Activated CD8-positive, alpha-beta T cell treated with anti-CD3 and anti-CD28 coated beads for 36 hours (primary cell): ENCODE measurements around the gene ERC2. TPM values are rescaled to one million over a fixed set of nuclear protein-coding genes. Genes with fewer than 3 reads are reported as not detected.

Experiments
- ATAC-seq: fragments of 200-7000 bp; cut with Tn5 transposase; one replicate; pipeline ENCODE4 v1.10.0; 2021; ENCODE audit warnings: mild to moderate bottlenecking, moderate library complexity
- CTCF ChIA-PET: fragments of 350-600 bp; sonication (Branson Sonifier 250); formaldehyde crosslinking; loops from one replicate; lab custom pipeline; 2021; ENCODE audit warnings: antibody characterized with exemption; lab: Charles Lee
- POLR2A ChIA-PET: fragments of 350-600 bp; sonication (Branson Sonifier 250); formaldehyde crosslinking; loops from one replicate; lab custom pipeline; 2021; ENCODE audit warnings: antibody characterized with exemption; lab: Charles Lee
- DNase-seq: peaks from one replicate; pipeline ENCODE4 v3.0.0-alpha.2; 2020
- H3K27ac Mint-ChIP-seq: one replicate; pipeline ENCODE4 v1.8.0; 2021; ENCODE audit warnings: mild to moderate bottlenecking, mixed read lengths
- H3K27me3 Mint-ChIP-seq: one replicate; pipeline ENCODE4 v1.8.0; 2021; ENCODE audit warnings: mixed read lengths
- H3K36me3 Mint-ChIP-seq: one replicate; pipeline ENCODE4 v1.8.0; 2021; ENCODE audit warnings: low read depth, mixed read lengths
- H3K4me1 Mint-ChIP-seq: one replicate; pipeline ENCODE4 v1.8.0; 2021; ENCODE audit warnings: low read depth, mixed read lengths
- H3K4me3 Mint-ChIP-seq: one replicate; pipeline ENCODE4 v1.8.0; 2021; ENCODE audit warnings: mild to moderate bottlenecking, moderate library complexity, mixed read lengths
- H3K9me3 Mint-ChIP-seq: one replicate; pipeline ENCODE4 v1.8.0; 2021; ENCODE audit warnings: mixed read lengths
- intact Hi-C: fragments of 100-400 bp; cut with micrococcal nuclease; formaldehyde crosslinking; loops from one replicate; pipeline ENCODE4 v1.10.0; 2022
- total RNA-seq, 2 experiments: library from RNA; stranded (reverse); gene quantifications; one replicate each; pipeline ENCODE4 v1.2.3, GENCODE V29; 2021
- TF ChIP-seq, protein P1 (sequence below): fragments of 200-600 bp; IDR thresholded peaks from one replicate; pipeline ENCODE4 v1.8.0; 2022; ENCODE audit warnings: antibody characterized with exemption, mild to moderate bottlenecking

Gene ERC2
- total RNA-seq, 2 experiments from 2014 or later = 0.18 to 0.52 TPM

GRCh38 chr3:55813268-55814097 lies 654.8 kb downstream of the ERC2 start:
- H3K4me3 Mint-ChIP-seq = no peak overlapping the region
- no peak overlapping the region for H3K27ac Mint-ChIP-seq
- no peak for DNase-seq
- no peak for ATAC-seq
- TF ChIP-seq, protein P1, sequence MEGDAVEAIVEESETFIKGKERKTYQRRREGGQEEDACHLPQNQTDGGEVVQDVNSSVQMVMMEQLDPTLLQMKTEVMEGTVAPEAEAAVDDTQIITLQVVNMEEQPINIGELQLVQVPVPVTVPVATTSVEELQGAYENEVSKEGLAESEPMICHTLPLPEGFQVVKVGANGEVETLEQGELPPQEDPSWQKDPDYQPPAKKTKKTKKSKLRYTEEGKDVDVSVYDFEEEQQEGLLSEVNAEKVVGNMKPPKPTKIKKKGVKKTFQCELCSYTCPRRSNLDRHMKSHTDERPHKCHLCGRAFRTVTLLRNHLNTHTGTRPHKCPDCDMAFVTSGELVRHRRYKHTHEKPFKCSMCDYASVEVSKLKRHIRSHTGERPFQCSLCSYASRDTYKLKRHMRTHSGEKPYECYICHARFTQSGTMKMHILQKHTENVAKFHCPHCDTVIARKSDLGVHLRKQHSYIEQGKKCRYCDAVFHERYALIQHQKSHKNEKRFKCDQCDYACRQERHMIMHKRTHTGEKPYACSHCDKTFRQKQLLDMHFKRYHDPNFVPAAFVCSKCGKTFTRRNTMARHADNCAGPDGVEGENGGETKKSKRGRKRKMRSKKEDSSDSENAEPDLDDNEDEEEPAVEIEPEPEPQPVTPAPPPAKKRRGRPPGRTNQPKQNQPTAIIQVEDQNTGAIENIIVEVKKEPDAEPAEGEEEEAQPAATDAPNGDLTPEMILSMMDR = no peak
- H3K36me3 Mint-ChIP-seq = no peaks in the 10 kb centered on the region
- H3K9me3 Mint-ChIP-seq = no peaks in the 10 kb centered on the region
- POLR2A ChIA-PET = no interaction called here
- intact Hi-C loops = no loop called here
- CTCF ChIA-PET = no interaction called here
- H3K27me3 Mint-ChIP-seq = no peaks in the 10 kb centered on the region
- H3K4me1 Mint-ChIP-seq = no peaks in the 10 kb centered on the region

GRCh38 chr3:55812394-55813013 lies 655.8 kb downstream of the ERC2 start:
- intact Hi-C loops = no loop called here
- Mint-ChIP-seq H3K36me3 (no peaks in the 10 kb centered on the region), H3K27ac (no peak overlapping the region), H3K27me3 (no peaks in the 10 kb centered on the region), H3K4me3 (no peak overlapping the region), H3K9me3 (no peaks in the 10 kb centered on the region), H3K4me1 (no peaks in the 10 kb centered on the region)
- TF ChIP-seq, protein P1 = no peak
- CTCF ChIA-PET = no interaction called here
- DNase-seq = no peak
- POLR2A ChIA-PET = no interaction called here
- ATAC-seq = no peak

DNA sequence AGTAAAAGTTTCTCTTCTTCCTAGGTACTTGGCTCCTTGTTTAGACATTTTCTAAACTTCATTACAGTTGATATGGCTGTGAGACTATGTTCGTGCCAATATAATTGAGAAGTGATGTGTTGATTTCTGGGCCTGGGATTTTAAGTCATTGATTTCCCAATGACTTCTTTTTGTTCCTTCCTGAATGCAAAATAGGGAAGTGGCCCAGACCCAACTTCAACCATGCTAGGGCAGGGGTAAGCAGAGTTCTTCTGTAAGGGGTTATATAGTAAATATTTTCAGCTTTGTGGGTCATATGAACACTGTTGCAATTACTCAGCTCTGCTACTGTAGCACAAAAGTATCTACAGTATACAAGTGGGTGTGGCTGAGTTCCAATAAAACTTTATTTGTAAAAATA lies 661.1 kb downstream of the ERC2 start:
- no peak for DNase-seq
- Mint-ChIP-seq H3K4me3 (no peak overlapping the region), H3K36me3 (no peaks in the 10 kb centered on the region), H3K27me3 (no peaks in the 10 kb centered on the region), H3K4me1 (no peaks in the 10 kb centered on the region), H3K27ac (no peak overlapping the region), H3K9me3 (no peaks in the 10 kb centered on the region)
- TF ChIP-seq, protein P1 = no peak
- CTCF ChIA-PET = no interaction called here
- ATAC-seq = no peak
- POLR2A ChIA-PET = no interaction called here
- intact Hi-C loops = no loop called here

DNA sequence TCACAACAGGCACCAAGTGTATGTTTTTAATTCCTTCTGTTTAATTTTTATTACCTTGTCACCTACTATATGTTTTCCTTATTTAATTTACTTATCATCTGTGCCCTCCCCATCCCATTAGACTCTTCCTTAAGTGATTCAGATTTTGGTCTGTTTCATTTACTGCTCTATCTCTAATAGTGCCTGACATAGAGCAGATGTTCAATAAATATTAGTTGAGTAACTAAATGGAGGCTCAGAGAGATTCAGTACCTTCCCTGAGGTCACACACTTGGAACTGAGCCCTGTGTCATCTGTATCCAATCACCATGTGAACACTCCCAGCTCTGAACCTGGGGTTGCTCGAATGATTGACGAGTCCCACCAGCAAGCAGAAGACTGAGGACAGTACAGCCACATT lies 663.1 kb downstream of the ERC2 start:
- POLR2A ChIA-PET = no interaction called here
- no peak overlapping the region for H3K4me3 Mint-ChIP-seq

More for the DNA sequence above, 663.1 kb downstream of the ERC2 start:
- ATAC-seq (no peak), DNase-seq (no peak)
- Mint-ChIP-seq H3K27me3 (no peaks in the 10 kb centered on the region), H3K4me1 (no peaks in the 10 kb centered on the region), H3K9me3 (no peaks in the 10 kb centered on the region), H3K27ac (no peak overlapping the region), H3K36me3 (no peaks in the 10 kb centered on the region)
- TF ChIP-seq, protein P1 = no peak
- CTCF ChIA-PET = interaction anchor here (0.6 kb wide), 1 partner anchor 10 kb away, joined by 3 read pairs; no protein-coding TSS in a partner anchor
- intact Hi-C loops = no loop called here
